Left lung (tissue), 10 donors: Measurements from ENCODE around the gene BASP1. TPM values are rescaled to one million over a fixed set of nuclear protein-coding genes. Genes with fewer than 3 reads are reported as not detected.

Source experiments
- ATAC-seq: fragments of 200-7000 bp; cut with Tn5 transposase; one replicate; pipeline ENCODE4 v1.9.1; 2020; ENCODE audit warnings: moderate library complexity
- DNase-seq, 4 donors: peaks; one replicate each; pipeline ENCODE4 v3.0.0-alpha.2; 2013 to 2020
- H3K27ac ChIP-seq, 2 donors: fragments of 200-600 bp; sonication (generic) in 1 of 2; one replicate each; pipeline versions ENCODE4 v1.5.0 to v1.8.0; 2020 to 2021
- H3K27me3 ChIP-seq, 2 donors: fragments of 200-600 bp; sonication (generic) in 1 of 2; one replicate each; pipeline versions ENCODE4 v1.5.0 to v1.8.0; 2020 to 2021
- H3K36me3 ChIP-seq, 2 donors: fragments of 200-600 bp; sonication (generic) in 1 of 2; one replicate each; pipeline versions ENCODE4 v1.5.0 to v1.8.0; 2020 to 2021
- H3K4me1 ChIP-seq, 2 donors: fragments of 200-600 bp; one replicate each; pipeline ENCODE4 v1.8.0; 2021
- H3K4me3 ChIP-seq, 2 donors: fragments of 200-600 bp; sonication (generic) in 1 of 2; one replicate each; pipeline versions ENCODE4 v1.5.0 to v1.8.0; 2020 to 2021; ENCODE audit warnings: mild to moderate bottlenecking in 1 of 2
- H3K9me3 ChIP-seq, 2 donors: fragments of 200-600 bp; sonication (generic) in 1 of 2; one replicate each; pipeline versions ENCODE4 v1.5.0 to v1.8.0; 2020 to 2021
- CTCF ChIP-seq, 2 donors: fragments of 200-600 bp; sonication (generic) in 1 of 2; IDR thresholded peaks; one replicate each; pipeline versions ENCODE4 v1.5.0 to v1.8.0; 2021; ENCODE audit warnings: antibody characterized with exemption in 2 of 2
- intact Hi-C, 2 donors: fragments of 100-400 bp; cut with DNase I; formaldehyde crosslinking; loops; one replicate each; pipeline versions ENCODE4 v1.11.2 to v1.14.2; 2022
- polyA plus RNA-seq, 6 donors: library from polyadenylated mRNA; unstranded; fragments of 120-200 nt; gene quantifications; one replicate each; pipeline ENCODE4 v1.2.1, GENCODE V29; 2013; ENCODE audit not compliant: insufficient read length in 6 of 6
- total RNA-seq, 2 donors: library from RNA; stranded (reverse); fragmentation: NEBNext Ultra II Directional; extraction: Animal tissue kit (Norgen Biotek cat#: 25700); gene quantifications; one replicate each; pipeline ENCODE4 v1.2.1, GENCODE V29; 2021
- donor health status: DM: no; HTN: yes; CAD: no.
- donor health status: DM: no; HTN: no; CAD: no.

Gene BASP1
- total and polyA plus RNA-seq, 8 donors: 22.9 to 63.2 (median 42.8) TPM

DNA sequence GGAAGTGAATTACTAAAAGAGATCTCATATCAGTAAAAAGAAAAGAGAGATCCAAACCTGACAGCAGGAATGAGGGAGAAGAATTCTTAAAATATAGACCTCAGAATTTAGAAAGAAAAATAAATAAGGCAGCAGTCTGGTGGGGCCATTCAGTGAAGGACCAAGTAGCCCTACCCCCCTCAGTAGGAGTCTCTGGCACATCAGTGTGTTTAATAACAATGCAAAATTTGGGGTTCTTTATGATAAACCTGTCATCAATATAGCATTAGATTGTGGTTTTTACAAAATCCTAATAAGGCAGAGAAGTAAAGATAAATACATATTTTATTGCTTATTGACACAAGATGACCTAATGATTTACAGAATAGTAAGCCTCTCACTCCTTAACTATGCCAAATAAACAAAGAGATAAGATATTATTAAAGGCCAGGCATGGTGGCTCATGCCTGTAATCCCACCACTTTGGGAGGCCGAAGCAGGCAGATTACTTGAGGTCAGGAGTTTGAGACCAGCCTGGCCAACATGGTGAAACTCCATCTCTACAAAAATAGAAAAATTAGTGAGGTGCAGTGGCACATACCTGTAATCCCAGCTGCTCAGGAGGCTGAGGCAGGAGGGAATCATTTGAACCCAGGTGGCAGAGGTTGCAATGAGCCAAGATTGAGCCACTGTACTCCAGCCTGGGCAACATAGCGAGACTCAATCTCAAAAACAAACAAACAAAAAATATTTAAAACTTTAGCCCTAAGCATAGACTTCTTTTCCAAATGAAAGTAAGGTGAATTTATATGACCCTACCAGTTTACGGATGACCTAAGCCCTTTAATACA is 108.6 kb downstream of the BASP1 start:
- DNase-seq: no peak
- no peak for ATAC-seq
- TF ChIP-seq CTCF (IDR thresholded peaks at IDR 0.05): no peak
- no peaks in the 10 kb centered on the region for H3K27me3 ChIP-seq
- intact Hi-C loops: no loop called here
- H3K4me1 ChIP-seq: no peaks in the 10 kb centered on the region
- H3K9me3 ChIP-seq: no peaks in the 10 kb centered on the region
- H3K4me3 ChIP-seq: no peak overlapping the region
- H3K27ac ChIP-seq: no peak overlapping the region
- H3K36me3 ChIP-seq: no peaks in the 10 kb centered on the region
